Tibial artery (tissue), 4 donors: ENCODE data around the gene STARD3.

Experiments
- DNase-seq, 2 donors: peaks; one replicate each; pipeline ENCODE4 v3.0.0-alpha.2; 2019
- H3K27ac ChIP-seq, 2 donors: fragments of 200-600 bp; sonication (generic) in 1 of 2; 1 replicate in 1 of 2; 2 replicates in 1 of 2; pipeline ENCODE4 v1.5.1; 2018 to 2019; ENCODE audit warnings: mild to moderate bottlenecking in 1 of 2
- H3K27me3 ChIP-seq, 2 donors: fragments of 200-600 bp; sonication (generic) in 1 of 2; one replicate each; pipeline versions ENCODE4 v1.5.1 to v1.6.0; 2016 to 2019
- H3K36me3 ChIP-seq, 3 donors: fragments of 200-600 bp; sonication (generic) in 2 of 3; one replicate each; pipeline ENCODE4 v1.5.1; 2016 to 2019; ENCODE audit warnings: mild to moderate bottlenecking in 2 of 3
- H3K4me1 ChIP-seq, 4 donors: fragments of 200-600 bp; sonication (generic) in 2 of 4; 1 replicate in 3 of 4; 2 replicates in 1 of 4; pipeline ENCODE4 v1.5.1; 2016 to 2019
- H3K4me3 ChIP-seq, 2 donors: fragments of 200-600 bp; sonication (generic) in 1 of 2; 1 replicate in 1 of 2; 2 replicates in 1 of 2; pipeline ENCODE4 v1.5.1; 2018 to 2019; ENCODE audit warnings: mild to moderate bottlenecking in 2 of 2
- H3K9me3 ChIP-seq, 3 donors: fragments of 200-600 bp; sonication (generic) in 1 of 3; one replicate each; pipeline ENCODE4 v1.5.1; 2016 to 2019
- intact Hi-C: fragments of 100-400 bp; cut with DNase I; formaldehyde crosslinking; loops from one replicate; pipeline ENCODE4 v1.15.0; 2023; ENCODE audit warnings: low total_unique reads
- TF ChIP-seq, protein P1 (sequence below), 2 experiments: fragments of 200-600 bp in 1 of 2; fragments of 450-650 bp in 1 of 2; IDR thresholded peaks; one replicate each; pipeline ENCODE4 v1.5.1; 2017 to 2019; ENCODE audit warnings: antibody characterized with exemption in 2 of 2, mild to moderate bottlenecking in 1 of 2, moderate library complexity in 1 of 2

STARD3 gene

DNA sequence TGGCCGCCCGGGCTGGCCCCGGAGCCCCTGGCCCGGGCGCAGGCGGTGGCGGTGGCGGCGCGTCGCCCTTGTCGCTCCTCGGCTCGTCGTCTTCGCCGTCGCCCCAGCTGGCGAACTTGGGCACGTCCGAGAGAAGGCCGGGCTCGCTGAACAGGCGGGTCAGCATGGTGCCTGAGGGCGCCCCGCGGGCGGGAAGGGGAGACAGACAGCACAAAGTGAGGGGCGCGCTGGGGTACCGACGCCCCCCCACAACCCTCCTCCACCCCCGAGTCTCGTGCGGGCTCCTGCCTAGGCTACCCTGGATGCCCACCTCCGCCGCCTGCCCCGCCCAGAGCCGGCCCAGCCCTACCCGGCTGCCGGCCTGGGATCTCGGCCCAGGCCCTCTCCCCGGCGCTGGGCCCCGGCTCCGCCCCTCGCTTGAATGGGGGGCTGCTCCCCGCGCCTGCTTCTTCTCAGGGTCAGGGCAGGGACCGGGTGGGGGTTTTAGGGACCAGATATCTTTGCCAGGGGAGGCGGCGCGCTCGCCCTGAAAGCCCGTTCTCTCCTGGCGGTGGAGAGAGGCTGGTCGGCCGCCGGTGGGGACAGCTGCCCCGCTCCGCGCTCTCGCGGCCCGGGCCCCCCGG, 30.4 kb upstream of the STARD3 start:
- Histone ChIP-seq H3K36me3 (no peaks in the 10 kb centered on the region), H3K27me3 (peaks cover 15 to 85% of the 10 kb centered on the region in 2 donors), H3K27ac (no peak overlapping the region), H3K4me1 (peaks cover 0 to 42% (median 33%) of the 10 kb centered on the region in 4 donors), H3K4me3 (peak overlapping the region in 1 of 2 donors; percentile 9), H3K9me3 (no peaks in the 10 kb centered on the region)
- no peak for DNase-seq
- TF ChIP-seq, protein P1, sequence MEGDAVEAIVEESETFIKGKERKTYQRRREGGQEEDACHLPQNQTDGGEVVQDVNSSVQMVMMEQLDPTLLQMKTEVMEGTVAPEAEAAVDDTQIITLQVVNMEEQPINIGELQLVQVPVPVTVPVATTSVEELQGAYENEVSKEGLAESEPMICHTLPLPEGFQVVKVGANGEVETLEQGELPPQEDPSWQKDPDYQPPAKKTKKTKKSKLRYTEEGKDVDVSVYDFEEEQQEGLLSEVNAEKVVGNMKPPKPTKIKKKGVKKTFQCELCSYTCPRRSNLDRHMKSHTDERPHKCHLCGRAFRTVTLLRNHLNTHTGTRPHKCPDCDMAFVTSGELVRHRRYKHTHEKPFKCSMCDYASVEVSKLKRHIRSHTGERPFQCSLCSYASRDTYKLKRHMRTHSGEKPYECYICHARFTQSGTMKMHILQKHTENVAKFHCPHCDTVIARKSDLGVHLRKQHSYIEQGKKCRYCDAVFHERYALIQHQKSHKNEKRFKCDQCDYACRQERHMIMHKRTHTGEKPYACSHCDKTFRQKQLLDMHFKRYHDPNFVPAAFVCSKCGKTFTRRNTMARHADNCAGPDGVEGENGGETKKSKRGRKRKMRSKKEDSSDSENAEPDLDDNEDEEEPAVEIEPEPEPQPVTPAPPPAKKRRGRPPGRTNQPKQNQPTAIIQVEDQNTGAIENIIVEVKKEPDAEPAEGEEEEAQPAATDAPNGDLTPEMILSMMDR (IDR thresholded peaks at IDR 0.05), result no peak
- intact Hi-C loops, result loop anchor here (10.0 kb wide), 1 partner anchor 608 kb away; the partner anchor contains the start of gene WIPF2

GRCh38 chr17:39607057-39607850, 29.7 kb upstream of the STARD3 start:
- DNase-seq, result no peak
- Histone ChIP-seq H3K27ac (no peak overlapping the region), H3K4me3 (peak overlapping the region in 1 of 2 donors; percentile 9), H3K9me3 (no peaks in the 10 kb centered on the region), H3K4me1 (peaks cover 0 to 42% (median 33%) of the 10 kb centered on the region in 4 donors), H3K36me3 (no peaks in the 10 kb centered on the region), H3K27me3 (peaks cover 15 to 84% of the 10 kb centered on the region in 2 donors)
- TF ChIP-seq, protein P1 (IDR thresholded peaks at IDR 0.05), result no peak
- intact Hi-C loops, result loop anchor here (10.0 kb wide), 1 partner anchor 608 kb away; the partner anchor contains the start of gene WIPF2

DNA sequence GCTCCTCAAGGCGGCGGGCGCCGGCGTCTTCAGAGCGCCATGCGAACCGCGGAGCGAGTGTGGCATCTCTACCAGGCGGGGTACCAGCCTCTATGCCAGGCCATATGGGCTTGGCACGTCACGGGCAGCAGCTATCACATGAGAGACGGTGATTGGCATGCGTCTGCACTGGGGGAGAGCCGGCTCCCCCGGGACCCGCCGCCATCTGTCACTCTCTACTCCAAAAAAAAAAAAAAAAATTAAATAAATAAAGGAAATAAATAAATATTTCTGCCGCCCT, 29.2 kb upstream of the STARD3 start, which contains the start of gene NEUROD2:
Gene NEUROD2 (minus strand): TSS at position 70 of the 280 bp plus-strand sequence. CDS start 1,321 bp downstream, outside the sequence.
- TF ChIP-seq, protein P1 (IDR thresholded peaks at IDR 0.05), result no peak
- H3K27ac ChIP-seq, result no peak within 1 kb of the TSS
- no peaks in the 10 kb centered on the region for H3K36me3 ChIP-seq
- intact Hi-C loops, result loop anchor here (10.0 kb wide), 1 partner anchor 607 kb away; the partner anchor contains the start of gene WIPF2
- peak within 1 kb of the TSS in 1 of 2 donors; percentile 9 for H3K4me3 ChIP-seq
- H3K27me3 ChIP-seq, result peaks cover 15 to 84% of the 10 kb centered on the region in 2 donors
- no peak for DNase-seq
- H3K9me3 ChIP-seq, result no peaks in the 10 kb centered on the region
- H3K4me1 ChIP-seq, result peaks cover 0 to 42% (median 33%) of the 10 kb centered on the region in 4 donors

- Histone ChIP-seq H3K9me3 (no peaks in the 10 kb centered on the region), H3K36me3 (no peaks in the 10 kb centered on the region), H3K4me3 (no peak overlapping the region), H3K4me1 (peaks cover 0 to 42% (median 33%) of the 10 kb centered on the region in 4 donors), H3K27ac (no peak overlapping the region), H3K27me3 (peaks cover 15 to 84% of the 10 kb centered on the region in 2 donors)
- TF ChIP-seq, protein P1 (IDR thresholded peaks at IDR 0.05), result no peak
- no peak for DNase-seq
- intact Hi-C loops, result loop anchor here (10.0 kb wide), 1 partner anchor 606 kb away; the partner anchor contains the start of gene WIPF2
Measured at GRCh38 chr17:39608142-39608981, 28.6 kb upstream of the STARD3 start.

GRCh38 chr17:39609416-39610025, 27.4 kb upstream of the STARD3 start:
- no peak overlapping the region for H3K4me3 ChIP-seq
- TF ChIP-seq, protein P1 (IDR thresholded peaks at IDR 0.05), result no peak
- H3K27ac ChIP-seq, result no peak overlapping the region
- H3K36me3 ChIP-seq, result no peaks in the 10 kb centered on the region
- H3K4me1 ChIP-seq, result peaks cover 0 to 36% (median 30%) of the 10 kb centered on the region in 4 donors
- intact Hi-C loops, result loop anchor here (10.0 kb wide), 1 partner anchor 605 kb away; the partner anchor contains the start of gene WIPF2
- H3K27me3 ChIP-seq, result peaks cover 8 to 82% of the 10 kb centered on the region in 2 donors
- H3K9me3 ChIP-seq, result no peaks in the 10 kb centered on the region
- DNase-seq, result no peak
